Measurements from ENCODE around the gene TMEM95. TPM values are rescaled to one million over a fixed set of nuclear protein-coding genes. Genes with fewer than 3 reads are reported as not detected.
"Not testable (repeated sequence)": the region's sequence is repeated elsewhere in the genome, so short reads cannot be mapped to it uniquely, and the experiment has no call there.

The TMEM95 gene
- total RNA-seq, 3 donors from 2014 or later = not detected

DNA sequence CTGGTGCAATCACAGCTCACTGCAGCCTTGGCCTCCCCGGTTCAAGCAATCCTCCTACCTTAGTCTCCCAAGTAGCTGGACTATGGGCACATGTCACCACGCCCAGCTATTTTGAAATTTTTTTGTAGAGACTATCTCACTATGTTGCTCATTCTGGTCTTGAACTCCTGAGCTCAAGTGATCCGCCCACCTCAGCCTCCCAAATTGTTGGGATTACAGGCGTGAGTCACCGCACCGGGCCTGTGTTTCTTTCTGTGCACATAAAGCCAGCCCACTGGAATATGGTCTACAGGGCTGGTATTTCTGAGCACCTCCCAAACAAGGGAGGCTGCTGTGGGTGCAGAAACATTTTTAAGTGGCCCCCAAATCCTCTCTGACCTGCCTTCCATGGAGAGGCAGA is 8.4 kb downstream of the TMEM95 start:
- TF ChIP-seq, protein P1, sequence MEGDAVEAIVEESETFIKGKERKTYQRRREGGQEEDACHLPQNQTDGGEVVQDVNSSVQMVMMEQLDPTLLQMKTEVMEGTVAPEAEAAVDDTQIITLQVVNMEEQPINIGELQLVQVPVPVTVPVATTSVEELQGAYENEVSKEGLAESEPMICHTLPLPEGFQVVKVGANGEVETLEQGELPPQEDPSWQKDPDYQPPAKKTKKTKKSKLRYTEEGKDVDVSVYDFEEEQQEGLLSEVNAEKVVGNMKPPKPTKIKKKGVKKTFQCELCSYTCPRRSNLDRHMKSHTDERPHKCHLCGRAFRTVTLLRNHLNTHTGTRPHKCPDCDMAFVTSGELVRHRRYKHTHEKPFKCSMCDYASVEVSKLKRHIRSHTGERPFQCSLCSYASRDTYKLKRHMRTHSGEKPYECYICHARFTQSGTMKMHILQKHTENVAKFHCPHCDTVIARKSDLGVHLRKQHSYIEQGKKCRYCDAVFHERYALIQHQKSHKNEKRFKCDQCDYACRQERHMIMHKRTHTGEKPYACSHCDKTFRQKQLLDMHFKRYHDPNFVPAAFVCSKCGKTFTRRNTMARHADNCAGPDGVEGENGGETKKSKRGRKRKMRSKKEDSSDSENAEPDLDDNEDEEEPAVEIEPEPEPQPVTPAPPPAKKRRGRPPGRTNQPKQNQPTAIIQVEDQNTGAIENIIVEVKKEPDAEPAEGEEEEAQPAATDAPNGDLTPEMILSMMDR (IDR thresholded peaks at IDR 0.05) = no peak
- TF ChIP-seq POLR2A (IDR thresholded peaks at IDR 0.05) = no peak
- no peak for TF ChIP-seq POLR2AphosphoS5 (IDR thresholded peaks at IDR 0.05)
- no peaks in the 10 kb centered on the region for H3K36me3 ChIP-seq
- H3K27me3 ChIP-seq = no peaks in the 10 kb centered on the region
- H3K27ac ChIP-seq = no peak overlapping the region
- no peak for DNase-seq (ENCODE audit: low spot score in 2 of 2)
- intact Hi-C loops (cut with DNase I; ENCODE audit: low total_unique reads) = no loop called here
- no peaks in the 10 kb centered on the region for H3K4me1 ChIP-seq
- H3K9me3 ChIP-seq = no peaks in the 10 kb centered on the region
- no peak overlapping the region for H3K4me3 ChIP-seq

DNA sequence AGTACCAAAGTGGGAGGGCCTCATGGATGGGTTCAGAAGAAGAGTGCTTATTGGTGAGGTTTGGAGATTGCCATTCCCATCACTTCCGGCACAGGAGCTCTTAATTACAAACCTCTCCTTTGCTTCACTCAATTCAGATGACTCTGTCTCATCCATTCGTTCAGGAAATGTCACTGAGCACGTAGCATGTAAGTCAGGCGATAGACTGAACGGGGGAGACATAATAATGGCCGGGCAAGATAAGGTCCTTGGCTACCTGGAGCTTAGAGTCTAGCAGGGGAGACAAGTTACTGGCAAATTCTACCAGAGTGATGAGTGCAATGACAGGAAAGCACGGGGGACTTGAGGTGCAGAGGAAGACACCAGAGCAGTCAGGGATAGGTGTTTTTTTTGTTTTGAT is 11.0 kb downstream of the TMEM95 start:
- intact Hi-C loops (cut with DNase I; ENCODE audit: low total_unique reads); H3K27ac ChIP-seq; H3K9me3 ChIP-seq; H3K27me3 ChIP-seq; H3K36me3 ChIP-seq; H3K4me3 ChIP-seq; DNase-seq (ENCODE audit: low spot score in 2 of 2); H3K4me1 ChIP-seq: not testable (repeated sequence)

- intact Hi-C loops (cut with DNase I; ENCODE audit: low total_unique reads) = no loop called here
- H3K9me3 ChIP-seq = no peaks in the 10 kb centered on the region
- TF ChIP-seq POLR2A (IDR thresholded peaks at IDR 0.05) (no peak), POLR2AphosphoS5 (IDR thresholded peaks at IDR 0.05) (no peak)
- TF ChIP-seq, protein P1 (IDR thresholded peaks at IDR 0.05) = no peak
- H3K27ac ChIP-seq = no peak overlapping the region
- DNase-seq (ENCODE audit: low spot score in 2 of 2) = no peak
- H3K4me1 ChIP-seq = no peaks in the 10 kb centered on the region
- no peaks in the 10 kb centered on the region for H3K27me3 ChIP-seq
- H3K4me3 ChIP-seq = no peak overlapping the region
- no peaks in the 10 kb centered on the region for H3K36me3 ChIP-seq
Observed at GRCh38 chr17:7367083-7367482, 12.1 kb downstream of the TMEM95 start.

DNA sequence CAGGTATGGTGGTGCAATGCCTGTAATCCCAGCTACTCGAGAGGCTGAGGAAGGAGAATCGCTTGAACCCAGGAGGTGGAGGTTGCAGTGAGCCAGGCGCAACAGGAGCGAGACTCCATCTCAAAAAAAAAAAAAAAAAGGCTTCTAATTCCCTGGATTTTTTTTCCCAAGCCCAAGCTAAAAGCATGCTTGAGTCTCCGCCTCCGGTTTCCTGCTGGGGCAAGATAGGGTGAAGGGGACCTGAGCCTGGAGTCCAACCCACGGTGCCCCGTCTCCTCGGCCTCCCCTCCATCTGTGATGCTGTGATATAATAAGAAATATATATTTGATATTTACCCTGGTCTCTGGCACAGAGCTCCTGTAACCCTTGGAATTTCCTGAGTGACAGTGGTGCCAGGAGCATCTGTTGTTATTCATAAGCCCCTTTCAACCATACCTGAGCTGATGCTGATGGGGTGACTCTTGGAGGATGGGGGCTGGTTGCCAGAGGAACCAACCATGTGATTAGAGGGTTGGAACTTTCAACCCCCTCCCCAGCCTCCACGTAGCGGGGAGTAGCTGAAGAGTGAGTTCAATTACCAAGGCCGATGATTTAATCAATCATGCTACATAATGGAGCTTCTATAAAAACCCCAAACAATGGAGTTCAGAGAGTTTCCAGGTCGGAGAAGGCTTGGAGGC is 13.1 kb downstream of the TMEM95 start:
- H3K27me3 ChIP-seq = no peaks in the 10 kb centered on the region
- no peaks in the 10 kb centered on the region for H3K36me3 ChIP-seq
- TF ChIP-seq, protein P1 (IDR thresholded peaks at IDR 0.05) = no peak
- TF ChIP-seq POLR2A (IDR thresholded peaks at IDR 0.05) (no peak), POLR2AphosphoS5 (IDR thresholded peaks at IDR 0.05) (no peak)
- no peaks in the 10 kb centered on the region for H3K4me1 ChIP-seq
- H3K9me3 ChIP-seq = no peaks in the 10 kb centered on the region
- DNase-seq (ENCODE audit: low spot score in 2 of 2) = no peak
- intact Hi-C loops (cut with DNase I; ENCODE audit: low total_unique reads) = no loop called here
- no peak overlapping the region for H3K4me3 ChIP-seq
- H3K27ac ChIP-seq = no peak overlapping the region

GRCh38 chr17:7368599-7368994 is 13.6 kb downstream of the TMEM95 start:
- H3K27me3 ChIP-seq; H3K4me3 ChIP-seq; H3K9me3 ChIP-seq; intact Hi-C loops (cut with DNase I; ENCODE audit: low total_unique reads); DNase-seq (ENCODE audit: low spot score in 2 of 2); H3K36me3 ChIP-seq; H3K27ac ChIP-seq; H3K4me1 ChIP-seq: not testable (repeated sequence)

DNA sequence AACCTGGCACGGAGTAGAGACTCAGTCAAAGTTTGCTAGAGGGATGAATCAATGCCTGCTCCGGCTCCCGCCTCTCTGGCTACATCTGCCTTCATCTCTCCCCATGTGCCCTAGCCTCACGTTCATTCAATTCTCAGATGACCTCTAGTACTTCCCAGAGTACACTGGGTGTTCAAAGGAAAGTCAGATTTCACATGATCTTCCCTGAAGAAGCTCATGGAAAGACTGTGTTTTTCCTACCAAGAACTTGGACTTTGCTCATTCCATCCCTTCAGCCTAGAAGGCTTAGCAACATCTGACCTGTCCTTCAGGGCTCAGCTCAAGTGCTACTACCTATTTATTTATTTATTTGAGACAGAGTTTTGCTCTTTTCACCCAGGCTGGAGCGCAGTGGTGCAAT is 14.9 kb downstream of the TMEM95 start:
- H3K9me3 ChIP-seq = no peaks in the 10 kb centered on the region
- no peak for DNase-seq (ENCODE audit: low spot score in 2 of 2)
- TF ChIP-seq POLR2AphosphoS5 (IDR thresholded peaks at IDR 0.05) (no peak), POLR2A (IDR thresholded peaks at IDR 0.05) (no peak)
- TF ChIP-seq, protein P1 (IDR thresholded peaks at IDR 0.05) = no peak
- H3K4me1 ChIP-seq = no peaks in the 10 kb centered on the region
- no peak overlapping the region for H3K4me3 ChIP-seq
- intact Hi-C loops (cut with DNase I; ENCODE audit: low total_unique reads) = no loop called here
- no peaks in the 10 kb centered on the region for H3K27me3 ChIP-seq
- no peaks in the 10 kb centered on the region for H3K36me3 ChIP-seq
- H3K27ac ChIP-seq = no peak overlapping the region
